ENCODE results near the gene NKX1-2. TPM values are rescaled to one million over a fixed set of nuclear protein-coding genes. Genes with fewer than 3 reads are reported as not detected.

Gene NKX1-2
- total RNA-seq, 1 experiment from 2014 or later: not detected

GRCh38 chr10:124481717-124482116 is 31.9 kb upstream of the NKX1-2 start:
- Histone ChIP-seq H4K20me1 (ENCODE audit: insufficient read depth, low read depth, low read length) (peaks cover 4% of the 10 kb centered on the region; the same call in 1 of the 2 replicates), H3K79me2 (ENCODE audit: low read length) (0 out of 2 replicates have a peak, but pooled peaks cover 4% of the 10 kb centered on the region), H3K4me1 (ENCODE audit: low read length) (peaks cover 18% of the 10 kb centered on the region), H3K36me3 (ENCODE audit: insufficient read depth, low read length) (peaks cover 5% of the 10 kb centered on the region), H3K4me3 (ENCODE audit: low read length) (no peak overlapping the region), H3K9ac (ENCODE audit: low read length) (no peak overlapping the region), H3K27ac (ENCODE audit: low read length) (peak overlapping the region; percentile 5; the same call in 1 of the 2 replicates), H3K4me2 (ENCODE audit: low read depth, low read length, poor library complexity, severe bottlenecking) (no peak overlapping the region), H3K27me3 (ENCODE audit: low read length) (no peaks in the 10 kb centered on the region), H2AFZ (ENCODE audit: low read length) (no peak overlapping the region), H3K9me3 (ENCODE audit: low read length) (peaks cover 4% of the 10 kb centered on the region), H3K9me2 (replicated peaks; ENCODE audit: insufficient read depth, low read length) (no peaks in the 10 kb centered on the region)
- DNase-seq: no peak

GRCh38 chr10:124480860-124481259 is 31.0 kb upstream of the NKX1-2 start:
- no peak overlapping the region for H3K9ac ChIP-seq (ENCODE audit: low read length)
- no peak overlapping the region for H2AFZ ChIP-seq (ENCODE audit: low read length)
- no peaks in the 10 kb centered on the region for H3K9me2 ChIP-seq (replicated peaks; ENCODE audit: insufficient read depth, low read length)
- H3K9me3 ChIP-seq (ENCODE audit: low read length): no peaks in the 10 kb centered on the region
- H3K79me2 ChIP-seq (ENCODE audit: low read length): 0 out of 2 replicates have a peak, but pooled peaks cover 4% of the 10 kb centered on the region
- no peak overlapping the region for H3K4me2 ChIP-seq (ENCODE audit: low read depth, low read length, poor library complexity, severe bottlenecking)
- peaks cover 4% of the 10 kb centered on the region; the same call in 1 of the 2 replicates for H4K20me1 ChIP-seq (ENCODE audit: insufficient read depth, low read depth, low read length)
- H3K27ac ChIP-seq (ENCODE audit: low read length): no peak overlapping the region
- H3K4me3 ChIP-seq (ENCODE audit: low read length): no peak overlapping the region
- no peaks in the 10 kb centered on the region for H3K27me3 ChIP-seq (ENCODE audit: low read length)
- DNase-seq: no peak
- peaks cover 18% of the 10 kb centered on the region for H3K4me1 ChIP-seq (ENCODE audit: low read length)
- no peaks in the 10 kb centered on the region for H3K36me3 ChIP-seq (ENCODE audit: insufficient read depth, low read length)

GRCh38 chr10:124478515-124478914 is 28.7 kb upstream of the NKX1-2 start:
- no peak overlapping the region for H3K9ac ChIP-seq (ENCODE audit: low read length)
- H3K4me1 ChIP-seq (ENCODE audit: low read length): peaks cover 18% of the 10 kb centered on the region
- no peak overlapping the region for H3K4me2 ChIP-seq (ENCODE audit: low read depth, low read length, poor library complexity, severe bottlenecking)
- no peaks in the 10 kb centered on the region for H3K9me2 ChIP-seq (replicated peaks; ENCODE audit: insufficient read depth, low read length)
- no peak overlapping the region for H3K27ac ChIP-seq (ENCODE audit: low read length)
- H3K9me3 ChIP-seq (ENCODE audit: low read length): no peaks in the 10 kb centered on the region
- no peak overlapping the region for H3K4me3 ChIP-seq (ENCODE audit: low read length)
- 0 out of 2 replicates have a peak, but pooled peaks cover 4% of the 10 kb centered on the region for H3K79me2 ChIP-seq (ENCODE audit: low read length)
- peaks cover 4% of the 10 kb centered on the region; the same call in 1 of the 2 replicates for H4K20me1 ChIP-seq (ENCODE audit: insufficient read depth, low read depth, low read length)
- no peaks in the 10 kb centered on the region for H3K36me3 ChIP-seq (ENCODE audit: insufficient read depth, low read length)
- H2AFZ ChIP-seq (ENCODE audit: low read length): no peak overlapping the region
- no peaks in the 10 kb centered on the region for H3K27me3 ChIP-seq (ENCODE audit: low read length)
- no peak for DNase-seq

DNA sequence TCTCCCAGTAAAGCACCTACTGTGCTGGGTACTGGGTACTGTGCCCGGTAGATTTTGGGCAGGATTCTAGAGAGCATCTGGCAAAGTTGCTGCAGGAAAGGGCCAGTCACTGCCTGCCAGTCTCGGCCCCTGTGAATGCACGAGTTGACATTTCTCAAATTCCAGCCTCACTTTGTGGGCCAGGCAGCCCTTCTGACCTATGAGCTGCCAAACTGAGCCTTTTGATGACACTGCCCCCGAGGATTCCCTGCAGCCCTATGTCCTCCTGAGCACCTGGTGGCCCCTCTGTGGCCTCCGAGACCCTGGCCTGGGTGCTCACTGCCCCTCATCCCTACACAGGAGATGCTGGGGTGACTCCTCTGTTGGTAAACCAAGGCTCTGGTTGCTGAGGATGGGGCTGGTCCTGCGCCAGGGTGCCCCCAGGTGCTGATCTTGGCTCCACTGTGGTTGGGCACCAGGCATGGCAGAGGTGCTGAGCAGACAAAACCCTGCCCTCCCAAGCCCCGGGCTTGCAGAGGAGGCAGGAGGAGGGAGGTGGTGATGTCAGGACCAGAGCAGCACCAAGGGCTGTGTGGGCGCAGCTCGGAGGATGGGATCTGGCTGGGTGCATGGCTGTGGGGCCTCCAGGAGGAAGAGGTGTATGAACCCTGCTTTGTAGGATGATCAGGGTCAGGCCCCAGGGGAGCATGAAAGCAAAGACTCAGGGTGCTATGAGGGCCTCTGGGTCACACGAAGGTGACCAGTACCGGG is 28.0 kb upstream of the NKX1-2 start:
- H3K4me2 ChIP-seq (ENCODE audit: low read depth, low read length, poor library complexity, severe bottlenecking): no peak overlapping the region
- 0 out of 2 replicates have a peak, but pooled peaks cover 4% of the 10 kb centered on the region for H3K79me2 ChIP-seq (ENCODE audit: low read length)
- H2AFZ ChIP-seq (ENCODE audit: low read length): no peak overlapping the region
- H3K9me2 ChIP-seq (replicated peaks; ENCODE audit: insufficient read depth, low read length): no peaks in the 10 kb centered on the region
- no peak overlapping the region for H3K9ac ChIP-seq (ENCODE audit: low read length)
- H3K4me1 ChIP-seq (ENCODE audit: low read length): peaks cover 18% of the 10 kb centered on the region
- H4K20me1 ChIP-seq (ENCODE audit: insufficient read depth, low read depth, low read length): peaks cover 4% of the 10 kb centered on the region; the same call in 1 of the 2 replicates
- no peaks in the 10 kb centered on the region for H3K27me3 ChIP-seq (ENCODE audit: low read length)
- H3K36me3 ChIP-seq (ENCODE audit: insufficient read depth, low read length): no peaks in the 10 kb centered on the region
- DNase-seq: no peak
- no peak overlapping the region for H3K27ac ChIP-seq (ENCODE audit: low read length)
- no peak overlapping the region for H3K4me3 ChIP-seq (ENCODE audit: low read length)
- H3K9me3 ChIP-seq (ENCODE audit: low read length): no peaks in the 10 kb centered on the region

DNA sequence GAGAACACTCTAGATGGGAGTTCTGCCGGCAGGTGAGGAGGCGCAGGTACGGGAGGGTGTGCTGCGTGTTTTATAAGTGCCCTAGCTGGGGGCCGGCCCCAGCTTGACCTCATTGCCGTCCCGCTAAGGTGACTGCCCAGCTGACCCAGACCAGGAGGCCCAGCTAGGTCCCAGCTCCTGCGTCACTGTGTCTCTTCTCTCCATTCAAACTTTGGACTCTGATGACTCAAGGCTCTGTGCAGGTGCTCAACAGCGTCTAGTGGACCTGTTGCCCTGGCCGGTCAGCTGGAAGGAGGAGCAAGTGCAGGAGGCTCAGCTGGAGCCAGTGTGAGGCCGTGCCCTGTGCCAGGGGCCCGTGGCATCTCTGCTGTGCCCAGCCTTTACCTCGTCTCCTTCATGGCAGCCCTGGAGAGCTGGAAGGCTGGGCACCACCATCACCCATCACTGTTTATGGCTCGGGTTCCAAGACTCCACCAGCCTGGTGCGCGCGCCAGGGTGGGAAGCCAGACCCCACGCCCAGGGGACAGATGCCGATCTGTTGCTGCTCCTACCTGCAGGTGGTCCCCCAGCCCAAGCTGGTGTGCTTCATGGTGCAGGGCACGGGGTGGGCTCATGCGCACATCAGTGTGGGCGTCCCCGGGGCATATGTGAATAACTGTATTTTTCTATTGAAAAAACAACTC is 26.3 kb upstream of the NKX1-2 start:
- no peak overlapping the region for H3K9ac ChIP-seq (ENCODE audit: low read length)
- no peaks in the 10 kb centered on the region for H3K9me2 ChIP-seq (replicated peaks; ENCODE audit: insufficient read depth, low read length)
- H2AFZ ChIP-seq (ENCODE audit: low read length): no peak overlapping the region

GRCh38 chr10:124474514-124475070 is 24.8 kb upstream of the NKX1-2 start:
- Histone ChIP-seq H3K27me3 (ENCODE audit: low read length) (no peaks in the 10 kb centered on the region), H2AFZ (ENCODE audit: low read length) (no peak overlapping the region), H4K20me1 (ENCODE audit: insufficient read depth, low read depth, low read length) (peaks cover 4% of the 10 kb centered on the region; the same call in 1 of the 2 replicates), H3K9ac (ENCODE audit: low read length) (no peak overlapping the region), H3K4me3 (ENCODE audit: low read length) (no peak overlapping the region), H3K9me3 (ENCODE audit: low read length) (no peaks in the 10 kb centered on the region), H3K27ac (ENCODE audit: low read length) (no peak overlapping the region), H3K4me1 (ENCODE audit: low read length) (peaks cover 8% of the 10 kb centered on the region), H3K36me3 (ENCODE audit: insufficient read depth, low read length) (no peaks in the 10 kb centered on the region), H3K4me2 (ENCODE audit: low read depth, low read length, poor library complexity, severe bottlenecking) (no peak overlapping the region), H3K79me2 (ENCODE audit: low read length) (peaks cover 9% of the 10 kb centered on the region; the same call in 1 of the 2 replicates), H3K9me2 (replicated peaks; ENCODE audit: insufficient read depth, low read length) (no peaks in the 10 kb centered on the region)
- DNase-seq: no peak

More for the DNA sequence above, 26.3 kb upstream of the NKX1-2 start:
- Histone ChIP-seq H3K27ac (ENCODE audit: low read length) (no peak overlapping the region), H3K9me3 (ENCODE audit: low read length) (no peaks in the 10 kb centered on the region), H3K4me3 (ENCODE audit: low read length) (no peak overlapping the region), H3K27me3 (ENCODE audit: low read length) (no peaks in the 10 kb centered on the region), H3K4me1 (ENCODE audit: low read length) (peaks cover 18% of the 10 kb centered on the region), H4K20me1 (ENCODE audit: insufficient read depth, low read depth, low read length) (peaks cover 4% of the 10 kb centered on the region; the same call in 1 of the 2 replicates), H3K36me3 (ENCODE audit: insufficient read depth, low read length) (no peaks in the 10 kb centered on the region), H3K4me2 (ENCODE audit: low read depth, low read length, poor library complexity, severe bottlenecking) (no peak overlapping the region), H3K79me2 (ENCODE audit: low read length) (0 out of 2 replicates have a peak, but pooled peaks cover 4% of the 10 kb centered on the region)
- DNase-seq: no peak

GRCh38 chr10:124473070-124473469 is 23.2 kb upstream of the NKX1-2 start:
- Histone ChIP-seq H3K9ac (ENCODE audit: low read length) (no peak overlapping the region), H3K79me2 (ENCODE audit: low read length) (peaks cover 17% of the 10 kb centered on the region), H3K4me2 (ENCODE audit: low read depth, low read length, poor library complexity, severe bottlenecking) (no peak overlapping the region), H4K20me1 (ENCODE audit: insufficient read depth, low read depth, low read length) (peaks cover 4% of the 10 kb centered on the region; the same call in 1 of the 2 replicates), H3K4me1 (ENCODE audit: low read length) (no peaks in the 10 kb centered on the region), H3K36me3 (ENCODE audit: insufficient read depth, low read length) (no peaks in the 10 kb centered on the region), H2AFZ (ENCODE audit: low read length) (no peak overlapping the region), H3K27me3 (ENCODE audit: low read length) (no peaks in the 10 kb centered on the region), H3K4me3 (ENCODE audit: low read length) (no peak overlapping the region), H3K9me2 (replicated peaks; ENCODE audit: insufficient read depth, low read length) (no peaks in the 10 kb centered on the region), H3K9me3 (ENCODE audit: low read length) (no peaks in the 10 kb centered on the region), H3K27ac (ENCODE audit: low read length) (no peak overlapping the region)
- no peak for DNase-seq

DNA sequence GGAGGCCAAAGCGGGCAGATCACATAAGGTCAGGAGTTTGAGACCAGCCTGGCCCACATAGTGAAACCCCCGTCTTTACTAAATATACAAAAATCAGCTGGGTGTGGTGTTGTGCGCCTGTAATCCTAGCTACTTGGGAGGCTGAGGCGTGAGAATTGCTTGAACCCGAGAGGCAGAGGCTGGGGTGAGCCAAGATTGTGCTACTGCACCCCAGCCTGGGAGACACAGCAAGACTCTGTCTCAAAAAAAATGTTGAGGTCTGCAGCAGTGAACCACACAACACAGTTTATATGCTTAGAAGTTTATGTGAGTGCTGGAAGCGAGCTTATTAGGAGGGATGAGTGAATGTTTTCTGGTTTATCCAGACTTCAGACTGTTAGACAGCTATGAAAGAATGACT is 22.2 kb upstream of the NKX1-2 start:
- Histone ChIP-seq H3K9me3 (ENCODE audit: low read length) (no peaks in the 10 kb centered on the region), H3K9ac (ENCODE audit: low read length) (no peak overlapping the region), H3K9me2 (replicated peaks; ENCODE audit: insufficient read depth, low read length) (no peaks in the 10 kb centered on the region), H2AFZ (ENCODE audit: low read length) (no peak overlapping the region), H3K79me2 (ENCODE audit: low read length) (peaks cover 23% of the 10 kb centered on the region), H3K4me3 (ENCODE audit: low read length) (no peak overlapping the region), H3K36me3 (ENCODE audit: insufficient read depth, low read length) (no peaks in the 10 kb centered on the region), H3K4me2 (ENCODE audit: low read depth, low read length, poor library complexity, severe bottlenecking) (no peak overlapping the region), H3K27ac (ENCODE audit: low read length) (no peak overlapping the region), H3K27me3 (ENCODE audit: low read length) (no peaks in the 10 kb centered on the region), H4K20me1 (ENCODE audit: insufficient read depth, low read depth, low read length) (no peaks in the 10 kb centered on the region; the same call in 1 of the 2 replicates), H3K4me1 (ENCODE audit: low read length) (peaks cover 6% of the 10 kb centered on the region)
- no peak for DNase-seq
